GM21367 (cell line): ENCODE measurements around the gene SPATA31A1.
"Not testable (repeated sequence)": the region's sequence is repeated elsewhere in the genome, so short reads cannot be mapped to it uniquely, and the experiment has no call there.

Experiments
- ATAC-seq: cut with Tn5 transposase; IDR thresholded peaks from one replicate; pipeline ENCODE4 v1.9.1; 2021; ENCODE audit not compliant: unreplicated experiment

SPATA31A1 gene

DNA sequence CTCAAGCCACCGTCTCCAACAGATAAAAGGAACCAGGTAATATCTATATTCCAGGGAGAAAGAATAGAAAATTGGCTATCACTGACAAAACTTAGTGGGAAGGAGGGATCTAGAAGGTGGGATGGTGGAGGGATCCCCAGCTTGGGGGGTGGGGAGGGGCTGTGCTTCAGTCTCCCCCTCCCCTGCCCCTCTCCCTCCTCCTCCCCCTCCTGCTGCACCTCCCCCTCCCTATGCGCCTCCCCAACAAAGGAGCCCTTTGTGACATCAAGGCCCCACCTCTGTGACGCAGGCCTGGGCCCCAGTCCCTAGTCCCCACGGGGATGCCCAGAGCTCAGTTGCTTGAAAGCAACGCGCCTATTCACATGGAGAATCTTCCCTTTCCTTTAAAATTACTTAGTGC is at the start of gene SPATA31A1:
Gene SPATA31A1, plus strand, starts transcription at position 301 of the 400 bp plus-strand sequence. Its CDS starts 62 bp downstream, at position 363.
- ATAC-seq = not testable (repeated sequence)

DNA sequence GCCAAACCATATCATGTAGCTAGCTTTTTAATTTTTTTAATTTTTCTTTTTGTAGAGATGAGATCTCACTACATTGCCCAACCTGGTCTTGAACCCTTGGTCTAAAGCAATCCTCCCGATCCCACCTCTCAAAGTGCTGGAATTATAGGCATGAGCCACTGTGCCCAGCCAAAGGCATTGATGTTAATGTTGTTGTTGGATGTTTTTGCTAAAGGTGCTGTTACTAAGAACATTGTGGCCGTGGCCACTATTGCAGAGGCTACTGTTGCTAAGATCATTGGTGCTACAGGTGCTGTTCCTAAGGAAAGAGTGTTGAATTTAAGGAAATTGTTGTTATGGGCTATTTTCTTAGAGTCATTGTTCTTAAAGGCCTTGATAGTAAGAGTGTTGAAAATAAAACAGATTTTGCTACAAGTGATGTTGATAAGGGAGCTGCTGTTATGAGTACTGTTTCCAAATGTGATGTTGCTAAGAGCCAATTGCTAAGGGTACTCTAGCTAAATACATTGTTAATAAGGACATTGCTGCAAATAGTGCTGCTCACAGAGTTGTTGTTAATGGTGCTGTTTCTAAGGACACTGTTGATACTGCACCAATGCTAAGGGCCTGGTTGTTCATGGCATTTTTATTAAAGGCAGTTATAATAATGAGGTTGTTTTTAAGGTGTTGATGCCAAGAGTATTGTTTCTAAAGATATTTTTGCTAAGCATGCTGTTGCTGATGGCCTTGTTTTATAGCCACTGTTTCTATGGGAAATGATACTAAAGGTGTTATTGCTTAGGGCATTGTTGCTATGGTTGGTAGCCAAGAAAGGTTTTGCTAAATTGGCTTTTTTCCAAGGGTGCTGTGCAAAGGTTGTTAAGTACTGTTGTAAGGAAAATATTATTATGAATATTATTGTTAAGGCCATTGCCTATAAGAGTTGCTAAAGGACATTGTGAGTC is 52.1 kb downstream of the SPATA31A1 start:
- not testable (repeated sequence) for ATAC-seq

DNA sequence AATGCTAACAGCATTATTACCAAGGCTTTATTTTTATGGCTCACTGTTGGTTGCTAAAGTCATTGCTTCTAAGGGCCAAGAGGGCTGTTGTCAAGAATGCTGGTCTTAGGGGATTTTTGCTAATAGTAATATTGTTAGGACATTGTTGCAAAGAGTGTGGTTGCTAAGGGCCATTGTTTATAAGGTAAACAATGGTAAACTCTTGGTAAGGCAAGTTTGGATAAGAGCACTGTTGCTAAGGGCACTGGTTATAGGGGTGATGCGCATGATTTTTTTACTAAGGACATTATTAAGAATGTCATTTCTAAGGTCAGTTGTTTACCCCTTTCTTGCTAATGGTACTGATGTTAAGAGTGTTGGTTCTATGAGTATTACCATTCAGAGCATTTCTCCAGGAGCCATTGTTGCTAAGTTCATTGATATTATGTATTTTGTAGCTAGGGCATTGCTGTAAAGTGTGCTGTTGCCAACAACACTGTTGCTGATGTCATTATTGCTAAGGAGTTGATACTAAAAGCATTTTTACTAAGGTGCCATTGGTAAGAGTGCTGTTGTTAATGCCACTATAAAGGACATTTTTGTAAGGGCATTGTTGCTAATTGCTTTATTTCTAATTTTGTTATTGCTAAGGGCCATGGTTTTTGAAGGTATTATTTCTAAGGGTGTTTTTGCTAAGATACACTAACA is 55.9 kb downstream of the SPATA31A1 start:
- ATAC-seq = not testable (repeated sequence)
